ENCODE data around the gene ZKSCAN5.
"Not testable (repeated sequence)": the region's sequence is repeated elsewhere in the genome, so short reads cannot be mapped to it uniquely, and the experiment has no call there.

ZKSCAN5 gene

GRCh38 chr7:99580778-99581332 is 76.4 kb downstream of the ZKSCAN5 start:
- DNase-seq (ENCODE audit: low read depth in 2 of 2, low spot score in 1 of 2), result not testable (repeated sequence)

All from stimulated activated CD8-positive, alpha-beta memory T cell treated with anti-CD3 and anti-CD28 coated beads, Interleukin-4, amount 100 ng/mL, for 4 hours (primary cell).